Ishikawa (cell line): ENCODE data around the gene ANKRD13A.

Experiments
- CEBPB ChIP-seq: IDR thresholded peaks from 2 replicates; pipeline ENCODE4 v1.6.1; 2012
- CREB1 ChIP-seq: IDR thresholded peaks from 2 replicates; pipeline ENCODE4 v1.6.1; 2012; ENCODE audit warnings: low read depth
- EGR1 ChIP-seq: IDR thresholded peaks from 2 replicates; pipeline ENCODE4 v1.6.1; 2012
- EP300 ChIP-seq: IDR thresholded peaks from 2 replicates; pipeline ENCODE4 v1.6.1; 2012; ENCODE audit warnings: borderline replicate concordance
- FOXM1 ChIP-seq: IDR thresholded peaks from 2 replicates; pipeline ENCODE4 v1.6.1; 2012; ENCODE audit warnings: low read depth, borderline replicate concordance
- MAX ChIP-seq: IDR thresholded peaks from 2 replicates; pipeline ENCODE4 v1.6.1; 2012
- NFIC ChIP-seq: IDR thresholded peaks from 2 replicates; pipeline ENCODE4 v1.6.1; 2012
- RAD21 ChIP-seq: IDR thresholded peaks from 2 replicates; pipeline ENCODE4 v1.6.1; 2012; ENCODE audit warnings: low read depth
- REST ChIP-seq: IDR thresholded peaks from 2 replicates; pipeline ENCODE4 v1.6.1; 2012; ENCODE audit warnings: low read depth, mild to moderate bottlenecking
- TAF1 ChIP-seq: IDR thresholded peaks from 2 replicates; pipeline ENCODE4 v1.6.1; 2012; ENCODE audit warnings: low read depth, mild to moderate bottlenecking
- TCF12 ChIP-seq: IDR thresholded peaks from 2 replicates; pipeline ENCODE4 v1.6.1; 2012; ENCODE audit warnings: low read depth
- TEAD4 ChIP-seq: IDR thresholded peaks from 2 replicates; pipeline ENCODE4 v1.6.1; 2012
- USF1 ChIP-seq: IDR thresholded peaks from 2 replicates; pipeline ENCODE4 v1.6.1; 2012
- YY1 ChIP-seq: IDR thresholded peaks from 2 replicates; pipeline ENCODE4 v1.6.1; 2012; ENCODE audit warnings: low read depth
- ZBTB7A ChIP-seq: IDR thresholded peaks from 2 replicates; pipeline ENCODE4 v1.6.1; 2012; ENCODE audit warnings: low read depth

The ANKRD13A gene

GRCh38 chr12:109952160-109952858 is 46.9 kb upstream of the ANKRD13A start:
- no peak for TF ChIP-seq TEAD4

GRCh38 chr12:109952873-109953272 is 46.4 kb upstream of the ANKRD13A start:
- TF ChIP-seq EGR1 (no peak), EP300 (no peak), USF1 (no peak)

GRCh38 chr12:109953656-109954055 is 45.6 kb upstream of the ANKRD13A start:
- TF ChIP-seq CEBPB (no peak), FOXM1 (no peak), NFIC (no peak), TEAD4 (no peak), EGR1 (no peak), USF1 (no peak)

- TF ChIP-seq EGR1 (no peak), FOXM1 (no peak), REST (no peak)
Measured at GRCh38 chr12:109958374-109958773, 40.9 kb upstream of the ANKRD13A start.

GRCh38 chr12:109959411-109960093 is 39.7 kb upstream of the ANKRD13A start:
- TF ChIP-seq USF1 (no peak), TAF1 (no peak), FOXM1 (no peak), ZBTB7A (no peak), MAX (no peak)

- TF ChIP-seq CREB1 (no peak), YY1 (no peak), CEBPB (no peak), REST (no peak), TEAD4 (no peak), RAD21 (no peak), USF1 (no peak), TAF1 (no peak), ZBTB7A (no peak), NFIC (no peak), FOXM1 (no peak), EP300 (no peak), TCF12 (no peak), MAX (no peak), EGR1 (no peak)
Measured at GRCh38 chr12:109961201-109961600, 38.0 kb upstream of the ANKRD13A start.
